ENCODE results near the gene GIT1. TPM values are rescaled to one million over a fixed set of nuclear protein-coding genes. Genes with fewer than 3 reads are reported as not detected.

The GIT1 gene
- total RNA-seq, 1 donor from 2014 or later = 31.9 TPM

DNA sequence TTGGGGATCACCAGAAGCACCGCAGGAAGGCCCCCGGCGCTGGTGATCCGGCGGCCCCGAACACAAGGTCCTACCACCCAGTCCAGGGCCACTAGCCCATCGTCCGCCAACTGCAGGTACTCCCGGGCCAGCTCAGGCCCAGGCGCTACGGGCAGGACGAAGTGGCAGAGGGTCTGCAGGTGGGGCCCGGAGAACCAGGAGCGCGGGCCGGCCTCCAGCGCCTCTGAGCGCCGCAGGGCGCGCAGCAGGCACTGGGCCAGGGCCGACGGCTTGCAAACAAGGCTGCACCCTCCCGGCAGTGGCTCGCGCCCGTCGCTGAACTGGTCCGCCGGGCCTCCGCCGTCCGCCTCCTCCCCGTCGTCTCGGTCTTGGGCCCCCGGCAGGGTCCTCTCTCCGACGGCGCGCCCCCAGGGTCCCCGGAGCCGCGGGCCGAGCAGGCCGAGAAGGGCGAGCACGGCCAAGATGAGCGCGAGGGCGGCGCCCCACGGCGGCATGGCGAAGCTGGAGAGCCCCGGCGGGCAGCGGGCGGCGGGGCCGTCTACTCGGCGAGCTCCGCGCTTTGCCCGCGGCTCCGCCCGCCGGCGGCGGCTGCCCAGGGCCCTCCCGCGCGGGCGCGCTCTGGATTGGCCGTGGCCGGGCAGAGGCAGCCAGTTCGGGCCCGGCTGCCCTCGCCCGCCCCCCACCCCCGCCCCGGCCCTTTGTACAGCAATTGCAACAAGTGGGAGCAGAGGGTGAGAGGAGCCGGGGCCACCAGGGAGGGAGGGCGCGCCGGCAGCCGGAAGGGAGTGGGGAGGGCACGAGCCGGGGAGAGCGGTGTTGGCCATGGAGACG is 22.8 kb downstream of the GIT1 start, which contains the start of gene ABHD15:
Gene ABHD15 (minus strand): TSS at position 565 of the 831 bp plus-strand sequence. CDS start 71 bp downstream, at position 494.
- H3K27ac ChIP-seq (replicated peaks) = peak within 1 kb of the TSS; percentile 92
- peaks cover 12% of the 10 kb centered on the region for H3K36me3 ChIP-seq
- intact Hi-C loops (cut with micrococcal nuclease) = no loop called here
- H3K9me3 ChIP-seq (replicated peaks) = no peaks in the 10 kb centered on the region
- peak; percentile 63 for DNase-seq
- peaks cover 75% of the 10 kb centered on the region for H3K4me1 ChIP-seq
- no peak for TF ChIP-seq CTCF (IDR thresholded peaks at IDR 0.05; ENCODE audit: borderline replicate concordance)
- H3K4me3 ChIP-seq = peak within 1 kb of the TSS; percentile 77
- H3K27me3 ChIP-seq (ENCODE audit: low read depth) = no peaks in the 10 kb centered on the region

DNA sequence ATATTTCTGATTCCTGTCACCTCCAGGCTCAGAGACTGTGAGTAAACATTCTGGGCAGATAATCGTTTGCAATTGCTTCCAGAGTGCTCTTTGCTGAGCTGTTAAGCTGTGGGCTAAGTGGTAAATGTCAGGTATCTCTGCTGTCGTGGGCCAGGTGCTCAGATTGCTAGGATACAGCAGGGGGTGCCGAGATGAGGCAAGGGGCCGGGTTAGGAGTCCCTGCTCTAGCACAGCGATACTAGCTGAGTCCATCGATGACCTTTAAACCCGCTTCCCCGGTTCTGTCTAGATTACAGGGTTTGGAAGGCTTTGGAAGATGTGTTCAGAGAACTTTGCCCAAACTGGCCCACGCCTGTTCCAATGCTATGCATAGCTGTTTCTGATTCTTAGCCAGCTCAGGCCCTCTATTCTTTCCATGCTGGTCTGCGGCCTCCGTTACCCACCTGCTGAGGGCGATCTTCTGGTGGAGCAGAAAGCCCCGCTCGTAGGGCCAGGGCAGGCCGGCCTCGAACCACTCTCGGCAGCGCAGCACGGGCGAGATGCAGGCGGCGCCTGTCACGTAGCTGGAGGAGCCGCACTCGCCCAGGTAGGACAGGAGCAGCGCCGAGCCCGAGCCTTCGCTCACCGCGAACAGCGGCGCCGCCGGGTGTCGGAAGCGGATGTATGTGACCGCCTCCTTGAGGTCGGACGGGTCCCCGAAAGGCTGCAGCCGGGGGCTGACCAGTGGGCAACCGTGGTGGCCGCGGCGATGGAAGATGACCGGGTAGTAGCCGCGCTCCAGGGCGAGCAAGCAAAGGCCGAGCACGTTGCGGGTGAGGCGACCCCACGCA is 23.6 kb downstream of the GIT1 start:
- Histone ChIP-seq H3K27ac (replicated peaks) (peak overlapping the region; percentile 92), H3K9me3 (replicated peaks) (no peaks in the 10 kb centered on the region), H3K27me3 (ENCODE audit: low read depth) (no peaks in the 10 kb centered on the region), H3K4me3 (peak overlapping the region; percentile 77), H3K4me1 (peaks cover 75% of the 10 kb centered on the region), H3K36me3 (peaks cover 12% of the 10 kb centered on the region)
- peak; percentile 14 for TF ChIP-seq CTCF (IDR thresholded peaks at IDR 0.05; ENCODE audit: borderline replicate concordance)
- intact Hi-C loops (cut with micrococcal nuclease) = no loop called here
- no peak for DNase-seq

- TF ChIP-seq CTCF (IDR thresholded peaks at IDR 0.05; ENCODE audit: borderline replicate concordance) = no peak
- Histone ChIP-seq H3K36me3 (peaks cover 12% of the 10 kb centered on the region), H3K27me3 (ENCODE audit: low read depth) (no peaks in the 10 kb centered on the region), H3K4me3 (no peak overlapping the region), H3K9me3 (replicated peaks) (no peaks in the 10 kb centered on the region), H3K27ac (replicated peaks) (no peak overlapping the region), H3K4me1 (peaks cover 58% of the 10 kb centered on the region)
- no peak for DNase-seq
- intact Hi-C loops (cut with micrococcal nuclease) = no loop called here
Measured at GRCh38 chr17:29563816-29564215, 25.6 kb downstream of the GIT1 start.

DNA sequence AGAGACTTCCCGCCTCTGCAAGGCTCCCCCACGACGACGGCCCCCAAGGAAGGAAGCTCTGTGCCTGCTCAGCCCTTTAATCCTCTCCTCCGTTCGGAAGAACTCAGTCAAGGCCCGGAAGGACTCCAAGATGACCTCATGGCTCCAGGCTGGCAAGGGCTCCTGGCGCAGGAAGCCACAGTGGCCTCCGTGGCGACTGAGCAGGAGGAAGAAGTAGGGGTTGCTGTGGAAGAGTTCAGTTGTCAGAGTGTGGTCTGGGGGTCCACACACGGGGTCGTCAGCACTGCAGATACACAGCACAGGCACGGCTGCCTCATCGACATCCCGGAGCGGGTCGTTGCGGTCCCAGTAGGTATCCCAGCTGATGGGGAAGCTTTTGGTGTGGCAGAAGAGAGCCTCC is 26.8 kb downstream of the GIT1 start:
- Histone ChIP-seq H3K27ac (replicated peaks) (no peak overlapping the region), H3K4me1 (peaks cover 48% of the 10 kb centered on the region), H3K36me3 (peaks cover 12% of the 10 kb centered on the region), H3K9me3 (replicated peaks) (no peaks in the 10 kb centered on the region), H3K27me3 (ENCODE audit: low read depth) (no peaks in the 10 kb centered on the region), H3K4me3 (no peak overlapping the region)
- intact Hi-C loops (cut with micrococcal nuclease) = no loop called here
- no peak for TF ChIP-seq CTCF (IDR thresholded peaks at IDR 0.05; ENCODE audit: borderline replicate concordance)
- no peak for DNase-seq

DNA sequence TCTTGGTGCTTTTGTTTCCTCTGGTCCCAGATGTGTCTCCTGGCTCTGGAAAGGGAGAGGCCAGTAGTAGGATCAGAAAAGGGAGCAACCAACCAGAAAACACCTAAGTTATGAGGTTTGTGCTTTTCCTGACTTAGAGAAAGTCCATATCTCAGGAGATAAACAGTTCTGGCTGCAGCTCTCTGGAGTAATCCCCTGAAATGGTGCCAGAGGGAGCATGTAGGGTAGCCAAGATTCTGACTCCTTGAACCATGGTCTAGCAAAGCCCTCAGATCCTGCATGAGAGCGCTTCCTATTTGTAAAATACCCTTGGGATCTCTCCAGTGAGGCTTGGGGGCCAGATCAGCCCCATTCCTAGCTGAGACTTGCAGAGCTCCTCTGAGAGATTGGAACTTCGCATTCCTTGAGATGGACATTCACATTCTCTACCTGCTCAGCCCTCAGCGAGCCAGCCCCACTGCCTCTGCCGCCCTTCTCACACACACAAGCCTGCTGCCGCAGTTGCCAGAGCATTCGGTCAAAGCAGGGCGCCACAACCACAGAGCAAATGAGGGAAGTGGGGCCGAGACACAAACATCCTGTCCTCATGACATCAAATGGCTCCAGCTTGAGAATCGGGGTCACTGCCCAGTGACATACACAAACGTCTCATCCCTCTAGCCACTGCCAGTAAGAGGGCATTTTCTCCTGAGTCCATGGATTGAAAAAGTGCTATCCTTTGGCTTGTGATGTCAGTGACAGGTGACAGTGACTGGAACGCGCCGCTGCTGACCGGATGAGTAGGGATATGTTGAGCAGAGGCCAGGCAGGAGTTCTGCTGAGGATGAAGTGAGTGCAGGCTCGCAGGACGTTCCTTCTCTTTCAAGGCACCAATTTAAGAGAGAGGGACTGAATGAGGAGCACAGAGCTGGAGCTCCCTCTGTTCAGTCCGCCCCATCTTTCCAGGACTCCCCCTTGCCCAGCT is 27.6 kb downstream of the GIT1 start:
- Histone ChIP-seq H3K4me1 (peaks cover 42% of the 10 kb centered on the region), H3K27ac (replicated peaks) (peak overlapping the region; percentile 20), H3K36me3 (peaks cover 12% of the 10 kb centered on the region), H3K27me3 (ENCODE audit: low read depth) (no peaks in the 10 kb centered on the region), H3K4me3 (no peak overlapping the region), H3K9me3 (replicated peaks) (no peaks in the 10 kb centered on the region)
- no peak for TF ChIP-seq CTCF (IDR thresholded peaks at IDR 0.05; ENCODE audit: borderline replicate concordance)
- no peak for DNase-seq
- intact Hi-C loops (cut with micrococcal nuclease) = no loop called here
